ENCODE data around the gene KRTAP12-3. TPM values are rescaled to one million over a fixed set of nuclear protein-coding genes. Genes with fewer than 3 reads are reported as not detected.

KRTAP12-3 gene
- total and polyA plus RNA-seq, 8 donors: not detected

DNA sequence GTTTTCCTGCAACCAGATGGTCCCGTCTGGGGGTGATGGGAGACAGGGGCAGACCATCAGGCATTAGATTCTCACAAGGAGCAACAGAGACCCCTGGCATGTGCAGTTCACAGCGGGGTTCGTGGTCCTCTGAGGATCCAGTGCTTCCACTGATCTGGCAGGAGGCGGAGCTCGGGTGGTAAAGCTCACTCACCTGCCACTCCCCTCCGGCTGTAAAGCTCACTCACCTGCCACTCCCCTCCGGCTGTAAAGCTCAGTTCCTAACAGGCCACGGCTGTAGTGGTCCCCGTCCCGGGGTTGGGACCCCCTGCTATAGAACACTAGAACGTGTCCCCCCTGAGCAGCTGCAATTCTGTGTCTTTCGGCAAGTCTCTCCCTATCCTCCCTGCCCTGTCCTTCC is 43.8 kb downstream of the KRTAP12-3 start:
- TF ChIP-seq, protein P1, sequence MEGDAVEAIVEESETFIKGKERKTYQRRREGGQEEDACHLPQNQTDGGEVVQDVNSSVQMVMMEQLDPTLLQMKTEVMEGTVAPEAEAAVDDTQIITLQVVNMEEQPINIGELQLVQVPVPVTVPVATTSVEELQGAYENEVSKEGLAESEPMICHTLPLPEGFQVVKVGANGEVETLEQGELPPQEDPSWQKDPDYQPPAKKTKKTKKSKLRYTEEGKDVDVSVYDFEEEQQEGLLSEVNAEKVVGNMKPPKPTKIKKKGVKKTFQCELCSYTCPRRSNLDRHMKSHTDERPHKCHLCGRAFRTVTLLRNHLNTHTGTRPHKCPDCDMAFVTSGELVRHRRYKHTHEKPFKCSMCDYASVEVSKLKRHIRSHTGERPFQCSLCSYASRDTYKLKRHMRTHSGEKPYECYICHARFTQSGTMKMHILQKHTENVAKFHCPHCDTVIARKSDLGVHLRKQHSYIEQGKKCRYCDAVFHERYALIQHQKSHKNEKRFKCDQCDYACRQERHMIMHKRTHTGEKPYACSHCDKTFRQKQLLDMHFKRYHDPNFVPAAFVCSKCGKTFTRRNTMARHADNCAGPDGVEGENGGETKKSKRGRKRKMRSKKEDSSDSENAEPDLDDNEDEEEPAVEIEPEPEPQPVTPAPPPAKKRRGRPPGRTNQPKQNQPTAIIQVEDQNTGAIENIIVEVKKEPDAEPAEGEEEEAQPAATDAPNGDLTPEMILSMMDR (IDR thresholded peaks at IDR 0.05): no peak
- intact Hi-C loops (cut with DNase I): no loop called here
- H3K4me3 ChIP-seq: no peak overlapping the region

DNA sequence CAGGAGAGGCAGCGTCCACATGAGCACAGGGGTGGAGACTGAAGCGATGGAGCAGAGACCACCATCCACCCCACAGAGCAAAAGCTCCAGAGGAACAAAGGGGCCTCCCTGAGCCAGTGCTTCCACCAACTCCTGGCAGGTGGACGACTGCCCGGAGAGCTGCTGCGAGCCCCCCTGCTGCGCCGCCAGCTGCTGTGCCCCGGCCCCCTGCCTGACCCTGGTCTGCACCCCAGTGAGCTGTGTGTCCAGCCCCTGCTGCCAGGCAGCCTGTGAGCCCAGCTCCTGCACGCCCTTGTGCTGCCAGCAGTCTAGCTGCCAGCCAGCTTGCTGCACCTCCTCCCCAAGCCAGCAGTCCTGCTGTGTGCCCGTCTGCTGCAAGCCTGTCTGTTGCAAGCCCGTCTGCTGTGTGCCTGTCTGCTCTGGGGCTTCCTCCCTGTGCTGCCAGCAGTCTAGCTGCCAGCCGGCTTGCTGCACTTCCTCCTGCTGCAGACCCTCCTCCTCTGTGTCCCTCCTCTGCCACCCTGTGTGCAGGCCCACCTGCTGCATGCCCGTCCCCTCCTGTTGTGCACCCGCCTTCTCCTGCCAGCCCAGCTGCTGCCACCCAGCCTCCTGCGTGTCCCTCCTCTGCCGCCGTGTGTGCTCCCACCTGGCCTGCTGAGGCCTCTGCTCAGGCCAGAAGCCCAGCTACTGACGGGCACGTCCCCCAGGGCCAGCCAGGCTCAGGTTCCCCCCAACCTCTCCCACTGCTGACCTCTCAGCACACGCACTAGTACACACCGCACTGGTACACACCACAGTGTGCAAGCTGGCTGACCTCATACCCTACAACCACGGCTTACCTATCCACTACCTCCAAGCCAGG is 44.6 kb downstream of the KRTAP12-3 start:
- intact Hi-C loops (cut with DNase I): no loop called here
- H3K27me3 ChIP-seq: peaks cover 25 to 100% of the 10 kb centered on the region in 2 donors
- no peak overlapping the region for H3K4me3 ChIP-seq
- DNase-seq: peak in 1 of 4 donors; percentile 67
- TF ChIP-seq, protein P1 (IDR thresholded peaks at IDR 0.05): no peak
- no peaks in the 10 kb centered on the region for H3K36me3 ChIP-seq
- no peaks in the 10 kb centered on the region for H3K4me1 ChIP-seq
- H3K9me3 ChIP-seq: no peaks in the 10 kb centered on the region
- H3K27ac ChIP-seq: no peak overlapping the region
- ATAC-seq: no peak

More for the DNA sequence above, 43.8 kb downstream of the KRTAP12-3 start:
- ATAC-seq (no peak), DNase-seq (no peak)
- Histone ChIP-seq H3K9me3 (no peaks in the 10 kb centered on the region), H3K27ac (no peak overlapping the region), H3K27me3 (peaks cover 17 to 100% of the 10 kb centered on the region in 2 donors), H3K36me3 (no peaks in the 10 kb centered on the region), H3K4me1 (no peaks in the 10 kb centered on the region)

DNA sequence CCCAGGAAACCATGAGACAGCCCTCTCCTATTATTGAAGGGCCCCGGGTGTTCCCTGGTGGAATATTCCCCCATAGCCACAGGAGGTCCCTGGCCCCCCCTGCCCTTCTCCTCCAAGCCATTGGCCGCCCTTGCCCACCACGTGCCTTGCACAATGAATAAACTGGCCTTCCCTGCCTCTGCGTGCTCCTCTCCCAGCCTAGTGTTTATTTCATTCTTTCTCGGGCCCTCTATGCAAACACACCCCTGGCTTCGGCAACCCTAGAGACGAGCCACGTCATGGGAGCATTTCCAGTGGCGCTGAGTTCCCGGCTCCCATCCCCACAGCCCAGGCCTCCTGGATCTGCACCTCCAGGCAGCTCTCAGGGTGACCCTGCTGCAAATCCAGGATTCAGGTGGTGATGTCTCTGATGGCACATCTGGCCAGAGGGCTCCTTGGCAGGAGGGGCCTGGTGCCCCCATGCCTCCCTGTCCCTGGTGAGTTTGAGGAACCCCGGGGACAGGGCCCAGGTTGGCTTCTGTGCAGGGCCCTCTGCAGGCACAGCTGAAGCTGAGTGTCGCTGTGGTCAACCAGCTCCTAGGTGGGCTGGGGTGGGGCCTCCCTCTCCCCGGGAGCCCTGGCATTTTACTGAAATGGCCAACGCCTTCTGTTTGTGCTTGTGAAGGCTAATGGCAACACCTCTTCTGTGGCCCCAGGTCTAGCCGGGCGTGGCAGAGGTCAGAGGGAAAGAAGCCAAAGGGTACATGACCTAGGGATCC is 45.4 kb downstream of the KRTAP12-3 start:
- Histone ChIP-seq H3K4me3 (no peak overlapping the region), H3K27me3 (peaks cover 27 to 100% of the 10 kb centered on the region in 2 donors), H3K4me1 (no peaks in the 10 kb centered on the region), H3K36me3 (no peaks in the 10 kb centered on the region), H3K9me3 (no peaks in the 10 kb centered on the region), H3K27ac (no peak overlapping the region)
- intact Hi-C loops (cut with DNase I): no loop called here
- DNase-seq (peak in 1 of 4 donors; percentile 57), ATAC-seq (no peak)
- TF ChIP-seq, protein P1 (IDR thresholded peaks at IDR 0.05): no peak

DNA sequence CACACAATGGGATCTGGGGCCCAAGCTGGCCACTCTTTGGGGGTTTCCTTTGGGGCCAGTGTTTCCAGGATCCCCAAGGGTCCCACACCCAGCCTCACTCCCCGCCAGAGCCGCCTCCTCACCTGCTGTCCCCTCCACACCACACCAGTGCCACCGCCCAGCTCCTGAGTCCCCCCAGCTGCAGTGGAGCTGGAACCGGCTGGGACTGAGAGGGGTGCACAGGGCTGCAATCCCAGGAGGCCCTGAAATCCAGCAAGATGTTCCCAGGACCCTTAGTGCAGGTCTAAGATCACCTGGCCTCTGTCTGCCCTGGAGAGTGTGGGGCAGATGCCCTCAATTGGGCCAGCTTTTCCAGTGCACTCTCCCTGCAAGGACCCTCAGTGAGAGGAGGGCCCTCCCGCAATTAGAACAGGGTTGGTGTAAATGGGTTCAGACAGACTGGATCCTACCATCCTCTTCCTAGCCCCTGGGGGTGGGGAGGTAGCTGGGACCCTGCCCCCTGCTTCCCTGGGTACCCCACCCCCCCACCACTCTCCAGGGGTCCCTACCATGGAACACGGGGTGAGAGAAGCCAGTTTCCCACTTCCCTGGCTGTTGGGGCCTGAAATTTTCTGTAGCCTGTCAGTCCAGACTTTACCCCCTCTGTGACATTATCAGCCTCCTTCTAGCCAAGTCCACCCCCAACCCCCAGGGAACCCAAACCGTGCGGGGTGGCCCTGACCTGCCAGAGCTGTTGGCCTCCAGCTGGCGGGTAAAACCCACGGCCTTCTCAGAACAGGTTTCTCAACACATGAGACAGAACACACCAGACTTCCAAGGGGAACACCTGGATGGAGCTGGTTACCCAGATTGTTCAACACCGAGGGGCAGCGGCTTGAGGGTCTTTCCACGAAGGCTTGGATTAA is 46.3 kb downstream of the KRTAP12-3 start:
- H3K9me3 ChIP-seq: no peaks in the 10 kb centered on the region
- H3K4me3 ChIP-seq: no peak overlapping the region
- intact Hi-C loops (cut with DNase I): no loop called here
- H3K36me3 ChIP-seq: no peaks in the 10 kb centered on the region
- H3K27me3 ChIP-seq: peaks cover 34 to 100% of the 10 kb centered on the region in 2 donors
- no peaks in the 10 kb centered on the region for H3K4me1 ChIP-seq
- DNase-seq: no peak
- H3K27ac ChIP-seq: no peak overlapping the region
- no peak for ATAC-seq
- TF ChIP-seq, protein P1 (IDR thresholded peaks at IDR 0.05): no peak

Measured in left lung (tissue), 10 donors.